IMR-90 (cell line): Measurements from ENCODE around the gene SLC39A2. TPM values are rescaled to one million over a fixed set of nuclear protein-coding genes. Genes with fewer than 3 reads are reported as not detected.

Experiments
- ATAC-seq: fragments of 200-7000 bp; cut with Tn5 transposase; 2 replicates; pipeline ENCODE4 v1.9.1; 2020; ENCODE audit warnings: low read depth, mild to moderate bottlenecking, moderate library complexity
- BruUV-seq: library from RNA; stranded (reverse); fragments of 400-500 nt; replicated peaks from 2 replicates; lab custom pipeline; 2021; lab: Mats Ljungman, UMichigan
- CTCF ChIA-PET: fragments of 300-600 bp; formaldehyde crosslinking; extraction: SDS; loops from one replicate; lab custom pipeline; 2021; ENCODE audit warnings: antibody characterized with exemption; lab: Yijun Ruan, JAX
- POLR2A ChIA-PET: fragments of 300-600 bp; sonication (Branson Sonifier 250); formaldehyde crosslinking; loops from one replicate; lab custom pipeline; 2022; ENCODE audit warnings: antibody characterized with exemption; ENCODE audit not compliant: unreplicated experiment; lab: Charles Lee
- DNase-seq: peaks from one replicate; pipeline ENCODE4 v3.0.0; 2013
- H2AFZ ChIP-seq: replicated peaks from 2 replicates; pipeline ENCODE3; 2013; ENCODE audit warnings: low read length, mild to moderate bottlenecking; ENCODE audit not compliant: poor library complexity
- H2AK5ac ChIP-seq: 2 replicates; pipeline ENCODE4 v1.6.1; 2013; ENCODE audit warnings: low read depth, low read length, inconsistent platforms
- H2AK9ac ChIP-seq: replicated peaks from 2 replicates; pipeline ENCODE3; 2013; ENCODE audit warnings: mild to moderate bottlenecking, low read depth, low read length, moderate library complexity; ENCODE audit not compliant: poor library complexity
- H2BK120ac ChIP-seq: 2 replicates; pipeline ENCODE4 v1.6.1; 2013; ENCODE audit warnings: low read depth, low read length, inconsistent platforms
- H2BK15ac ChIP-seq: 3 replicates; pipeline ENCODE4 v1.6.1; 2013; ENCODE audit warnings: low read depth, low read length, inconsistent platforms
- H2BK20ac ChIP-seq: 2 replicates; pipeline ENCODE4 v1.6.1; 2013; ENCODE audit warnings: low read depth, mild to moderate bottlenecking, inconsistent platforms, low read length, moderate library complexity
- H2BK5ac ChIP-seq: 2 replicates; pipeline ENCODE4 v1.6.1; 2013; ENCODE audit warnings: mild to moderate bottlenecking, low read depth, low read length, inconsistent platforms; ENCODE audit not compliant: poor library complexity, severe bottlenecking
- H3K14ac ChIP-seq: replicated peaks from 2 replicates; pipeline ENCODE4 v1.6.1; 2013; ENCODE audit warnings: low read depth, low read length, inconsistent platforms
- H3K18ac ChIP-seq: 2 replicates; pipeline ENCODE4 v1.6.1; 2013; ENCODE audit warnings: low read depth, low read length, control low read depth
- H3K23ac ChIP-seq: 2 replicates; pipeline ENCODE4 v1.6.1; 2013; ENCODE audit warnings: low read depth, low read length, inconsistent platforms
- H3K27ac ChIP-seq: 2 replicates; pipeline ENCODE4 v1.5.1; 2013; ENCODE audit warnings: mild to moderate bottlenecking, control low read depth, low read length; ENCODE audit not compliant: insufficient read depth
- H3K27me3 ChIP-seq: 2 replicates; pipeline ENCODE4 v1.6.1; 2013; ENCODE audit warnings: low read length; ENCODE audit not compliant: control insufficient read depth, insufficient read depth
- H3K36me3 ChIP-seq: 2 replicates; pipeline ENCODE4 v1.6.1; 2013; ENCODE audit warnings: low read length, mixed read lengths; ENCODE audit not compliant: control insufficient read depth, insufficient read depth
- H3K4ac ChIP-seq: 2 replicates; pipeline ENCODE4 v1.6.1; 2013; ENCODE audit warnings: low read depth, low read length, inconsistent platforms
- H3K4me1 ChIP-seq: 2 replicates; pipeline ENCODE4 v1.6.1; 2013; ENCODE audit warnings: low read length, mixed read lengths; ENCODE audit not compliant: control insufficient read depth, insufficient read depth
- H3K4me2 ChIP-seq: 2 replicates; pipeline ENCODE4 v1.6.1; 2013; ENCODE audit warnings: low read depth, mild to moderate bottlenecking, control low read depth, low read length, moderate library complexity
- H3K4me3 ChIP-seq: 2 replicates; pipeline ENCODE4 v1.5.1; 2013; ENCODE audit warnings: low read depth, mild to moderate bottlenecking, control low read depth, low read length, moderate library complexity; ENCODE audit not compliant: insufficient read depth
- H3K56ac ChIP-seq: 2 replicates; pipeline ENCODE4 v1.6.1; 2013; ENCODE audit warnings: low read length, inconsistent platforms; ENCODE audit not compliant: insufficient read depth; ENCODE audit errors: extremely low read depth
- H3K79me1 ChIP-seq, 2 experiments: 2 replicates each; pipeline ENCODE4 v1.6.1; 2013; ENCODE audit warnings: low read length in 2 of 2, inconsistent platforms in 1 of 2, low read depth in 1 of 2
- H3K9ac ChIP-seq: 2 replicates; pipeline ENCODE4 v1.6.1; 2013; ENCODE audit warnings: low read depth, low read length, control low read depth
- H3K9me1 ChIP-seq: 2 replicates; pipeline ENCODE4 v1.6.1; 2013; ENCODE audit warnings: low read length, inconsistent platforms; ENCODE audit not compliant: insufficient read depth
- H3K9me3 ChIP-seq: 2 replicates; pipeline ENCODE4 v1.6.1; 2013; ENCODE audit warnings: low read length; ENCODE audit not compliant: control insufficient read depth, insufficient read depth
- H4K20me1 ChIP-seq: 2 replicates; pipeline ENCODE4 v1.6.1; 2013; ENCODE audit warnings: low read length, inconsistent platforms; ENCODE audit not compliant: insufficient read depth
- H4K5ac ChIP-seq: 2 replicates; pipeline ENCODE4 v1.6.1; 2013; ENCODE audit warnings: mild to moderate bottlenecking, low read depth, low read length, control low read depth
- H4K8ac ChIP-seq, 2 experiments: 2 replicates each; pipeline ENCODE4 v1.6.1; 2013; ENCODE audit warnings: low read depth in 2 of 2, low read length in 2 of 2, control low read depth in 1 of 2, inconsistent platforms in 1 of 2
- H4K91ac ChIP-seq: 2 replicates; pipeline ENCODE4 v1.6.1; 2013; ENCODE audit warnings: low read depth, low read length, inconsistent platforms; ENCODE audit not compliant: insufficient read depth
- ELK1 ChIP-seq: fragments of 150-350 bp; IDR thresholded peaks from 2 replicates; pipeline ENCODE4 v1.6.1; 2016; ENCODE audit warnings: low read depth, mild to moderate bottlenecking, low read length, moderate library complexity, borderline replicate concordance
- MXI1 ChIP-seq: IDR thresholded peaks from 2 replicates; pipeline ENCODE4 v1.6.1; 2012; ENCODE audit warnings: low read depth, mild to moderate bottlenecking, low read length, moderate library complexity, borderline replicate concordance
- NFE2L2 ChIP-seq: fragments of 150-350 bp; IDR thresholded peaks from 2 replicates; pipeline ENCODE4 v1.6.1; 2016; ENCODE audit warnings: low read depth, mild to moderate bottlenecking, low read length
- RAD21 ChIP-seq: IDR thresholded peaks from 2 replicates; pipeline ENCODE4 v1.6.1; 2012; ENCODE audit warnings: low read length, improper control_type of control experiment
- RFX5 ChIP-seq: IDR thresholded peaks from 2 replicates; pipeline ENCODE4 v1.8.0; 2012; ENCODE audit warnings: low read depth, mild to moderate bottlenecking, low read length, moderate library complexity
- USF2 ChIP-seq: fragments of 150-350 bp; IDR thresholded peaks from 2 replicates; pipeline ENCODE4 v1.6.1; 2017; ENCODE audit warnings: mild to moderate bottlenecking, antibody characterized with exemption, low read length, low read depth
- WGBS, 2 experiments: methylation state at CpG; one replicate each; pipeline versions ENCODE4 v1.1.5 to v1.1.7; 2013; ENCODE audit warnings: missing lambda C conversion rate in 2 of 2; ENCODE audit not compliant: insufficient read length in 1 of 2; ENCODE audit errors: extremely low coverage in 2 of 2; 5-methylcytosine and 5-hydroxymethylcytosine counted together
- dilution Hi-C: fragments of 300-500 bp; cut with HindIII; formaldehyde crosslinking; loops from one replicate; pipeline ENCODE4 v1.14.3; 2018; ENCODE audit warnings: low sequenced_read_pairs; ENCODE audit not compliant: unreplicated experiment
- in situ Hi-C: fragments of 300-500 bp; cut with MboI; formaldehyde crosslinking; loops from 3 replicates; pipeline ENCODE4 v1.14.3; 2019; ENCODE audit warnings: low sequenced_read_pairs, inconsistent platforms, mixed read lengths
- intact Hi-C: fragments of 100-400 bp; cut with micrococcal nuclease; formaldehyde crosslinking; loops from 2 replicates; pipeline ENCODE4 v1.10.0; 2022
- polyA plus RNA-seq, 3 experiments: library from polyadenylated mRNA; depleted of rRNA; stranded (reverse); fragments of >200 nt; gene quantifications; 2 replicates each; pipeline ENCODE4 v1.2.3, GENCODE V29; 2012; ENCODE audit warnings: low replicate concordance in 1 of 3
- total RNA-seq: library from RNA; depleted of rRNA; stranded (reverse); fragments of >200 nt; gene quantifications from 2 replicates; pipeline ENCODE4 v1.2.3, GENCODE V29; 2012

SLC39A2 gene
- total and polyA plus RNA-seq, 2 of the 4 experiments (the other 2 are of a cell fraction): not detected

GRCh38 chr14:20980906-20981305 is 18.2 kb upstream of the SLC39A2 start:
- Histone ChIP-seq H3K18ac (no peak overlapping the region), H4K5ac (no peak overlapping the region), H3K4me2 (no peak overlapping the region), H4K8ac (no peak overlapping the region), H3K27ac (no peak overlapping the region), H3K27me3 (peaks cover 2% of the 10 kb centered on the region; the same call in 1 of the 2 replicates), H3K4ac (no peak overlapping the region), H3K4me1 (no peaks in the 10 kb centered on the region; the same call in 1 of the 2 replicates), H3K79me1 (no peaks in the 10 kb centered on the region), H2BK20ac (no peak overlapping the region), H4K91ac (no peak overlapping the region), H4K20me1 (no peaks in the 10 kb centered on the region), H2AK9ac (no peak overlapping the region), H2AK5ac (no peak overlapping the region), H3K9ac (no peak overlapping the region), H3K23ac (no peak overlapping the region), H3K36me3 (no peaks in the 10 kb centered on the region), H3K56ac (no peak overlapping the region), H2AFZ (no peak overlapping the region), H3K9me1 (no peaks in the 10 kb centered on the region; the same call in 1 of the 2 replicates), H3K9me3 (no peaks in the 10 kb centered on the region), H2BK5ac (no peak overlapping the region), H3K4me3 (no peak overlapping the region), H2BK120ac (no peak overlapping the region), H3K14ac (no peak overlapping the region), H2BK15ac (no peak overlapping the region)
- dilution Hi-C loops: no loop called here
- no TSS peak for BruUV-seq
- CTCF ChIA-PET: interaction anchor here (1.7 kb wide), 1 partner anchor 10 kb away, joined by 13 read pairs; no protein-coding TSS in a partner anchor
- no peak for ATAC-seq
- WGBS, 2 experiments: no CpG with 5 or more reads among the region's 1 CpG
- TF ChIP-seq ELK1: no peak
- no peak for TF ChIP-seq MXI1
- TF ChIP-seq USF2: no peak
- TF ChIP-seq RAD21: no peak
- no peak for TF ChIP-seq RFX5
- no peak for TF ChIP-seq NFE2L2
- in situ Hi-C loops: loop anchor here (25.0 kb wide), 1 partner anchor 644 kb away; the partner anchor contains the start of genes CCNB1IP1 and PARP2
- intact Hi-C loops: no loop called here
- POLR2A ChIA-PET: no interaction called here
- DNase-seq: no peak
